ENCODE results near the gene CELA1.

The CELA1 gene

DNA sequence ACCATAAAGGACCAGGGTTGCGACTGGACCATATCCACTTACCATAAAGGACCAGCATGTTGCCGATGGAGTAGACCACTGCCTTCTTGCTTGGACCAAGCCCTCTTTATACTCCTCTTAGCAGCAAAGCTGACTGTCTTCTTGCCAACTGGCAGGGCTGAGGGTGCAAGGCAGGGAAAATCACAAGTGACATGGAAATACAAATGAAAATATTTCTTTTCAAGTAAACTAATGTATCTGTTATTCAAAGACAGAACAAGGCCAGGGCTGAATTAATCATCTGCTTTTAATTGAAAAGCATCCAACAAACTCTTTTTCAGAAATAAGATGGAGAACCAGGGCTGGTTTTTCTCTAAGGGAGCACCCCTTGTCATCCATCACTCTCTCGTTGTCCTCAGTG lies at the start of gene CELA1:
CELA1 (minus strand) TSS at position 99 of the 400 bp plus-strand sequence; CDS start at position 58, 41 bp downstream.
- no peak for DNase-seq

DNA sequence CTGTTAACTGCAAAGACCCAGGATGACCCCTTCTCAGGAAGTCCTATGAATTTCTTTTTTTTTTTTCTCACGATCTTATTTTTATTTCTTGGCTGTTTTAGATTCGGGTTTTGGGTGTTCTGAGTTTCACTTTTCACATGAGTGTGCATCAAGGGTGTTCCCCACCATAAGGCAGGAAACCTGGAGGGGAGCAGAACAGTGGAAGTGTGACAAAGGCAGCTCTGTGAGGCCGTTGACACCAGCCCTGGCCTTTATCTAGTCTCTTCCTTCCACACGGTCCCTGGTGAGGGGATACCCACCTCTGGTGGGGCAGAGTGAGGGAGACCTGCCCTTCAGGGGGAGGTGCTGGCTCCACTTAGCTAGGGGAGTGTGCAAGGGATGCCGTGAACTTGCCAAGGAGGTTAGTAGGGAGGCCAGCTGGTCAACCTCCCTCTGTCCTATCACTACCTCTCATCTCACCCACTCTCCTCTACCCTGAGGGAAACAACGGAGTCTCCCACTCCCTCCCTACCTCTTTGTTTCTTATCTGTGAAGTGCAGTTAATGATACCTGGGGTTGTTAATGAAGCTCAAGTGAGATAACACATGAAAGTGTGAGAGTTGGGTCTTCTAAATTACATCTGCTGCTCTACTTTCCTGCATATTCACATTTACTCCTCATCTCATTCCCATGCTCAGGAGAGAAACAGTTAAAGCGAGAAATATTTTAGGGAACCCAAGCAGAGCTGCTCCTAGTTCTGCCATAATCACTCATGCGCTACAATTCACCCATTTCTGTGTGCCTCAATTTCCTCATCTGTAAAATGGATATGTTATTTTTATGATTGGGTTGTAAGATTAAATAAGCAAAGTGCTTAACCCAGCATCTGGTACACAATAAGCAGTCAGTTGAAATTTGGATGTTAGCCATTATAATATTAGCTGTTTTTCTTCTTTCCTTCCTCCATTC lies 49.1 kb upstream of the CELA1 start:
- DNase-seq: peak; percentile 47

GRCh38 chr12:51393676-51394545 lies 47.4 kb upstream of the CELA1 start:
- peak; percentile 95 for DNase-seq

- peak; percentile 86 for DNase-seq
These were observed 46.2 kb upstream of the CELA1 start for GRCh38 chr12:51392556-51393237.

DNA sequence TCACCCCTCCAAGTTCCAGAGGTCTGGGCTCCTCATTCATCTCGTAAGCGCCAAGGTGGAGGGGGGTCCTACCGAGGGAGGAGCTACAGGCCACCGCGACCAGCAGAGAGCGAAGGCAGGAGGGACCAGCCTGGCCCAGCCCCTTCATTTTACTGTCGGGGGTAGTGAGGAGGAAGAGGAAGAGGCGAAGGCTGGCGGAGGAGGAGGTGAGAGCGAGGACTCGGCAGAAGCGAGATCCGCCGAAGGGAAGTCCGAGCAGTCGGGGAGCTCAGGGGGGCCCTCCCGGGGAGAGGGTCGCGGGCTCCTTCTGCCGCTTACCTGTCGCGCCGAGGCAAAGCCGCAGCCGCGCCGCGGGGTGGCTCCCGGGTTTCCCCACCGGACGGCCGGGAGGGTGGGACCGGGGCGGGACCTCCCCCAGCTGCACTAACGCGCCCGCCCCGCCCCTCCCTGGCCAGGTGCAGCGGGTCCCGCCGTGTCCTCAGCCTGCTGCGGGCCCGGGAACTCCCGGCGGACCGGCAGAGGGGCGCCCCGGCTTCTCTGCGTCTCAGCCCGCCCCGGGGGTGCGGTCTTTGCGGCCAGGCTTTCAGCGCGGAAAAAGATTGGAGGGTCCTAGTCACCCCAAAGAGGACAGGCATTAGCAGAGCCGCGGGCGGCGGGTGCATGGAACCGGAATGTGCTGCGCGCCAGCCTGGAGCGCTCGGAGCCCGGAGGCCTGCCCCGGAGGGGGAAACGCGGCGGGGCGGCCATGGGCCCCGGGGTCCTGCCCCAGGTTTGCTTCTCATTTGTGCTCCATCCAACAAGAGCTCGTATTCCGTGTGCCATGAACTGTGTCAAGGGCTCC lies 45.0 kb upstream of the CELA1 start, which contains the start of gene GALNT6:
GALNT6 (minus strand) TSS at position 124 of the 841 bp plus-strand sequence. CDS start 11,625 bp downstream, outside the sequence.
- peak; percentile 63 for DNase-seq

- peak; percentile 90 for DNase-seq
These were observed 44.4 kb upstream of the CELA1 start for GRCh38 chr12:51390891-51391282.

DNA sequence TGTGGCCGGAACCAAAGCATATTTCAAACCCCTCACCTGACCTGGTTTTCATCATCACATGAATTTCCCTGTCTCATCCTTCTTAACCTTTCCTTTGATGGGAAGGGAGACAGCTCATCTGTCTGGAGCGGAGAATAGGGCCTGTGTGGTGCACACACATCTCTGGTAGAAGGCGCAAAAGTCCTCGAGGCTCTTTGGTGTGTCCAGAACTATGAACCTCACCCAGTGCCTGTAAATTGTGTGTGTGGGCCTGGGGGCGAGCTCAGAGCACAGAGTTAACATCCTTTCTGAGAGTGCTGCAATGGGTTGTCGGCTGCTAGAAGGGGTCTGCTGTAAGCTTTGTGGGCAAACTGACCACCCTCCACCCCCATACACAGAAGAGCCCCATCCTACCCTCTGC lies 44.0 kb upstream of the CELA1 start:
- DNase-seq: peak; percentile 44

GRCh38 chr12:51389302-51389999 lies 43.0 kb upstream of the CELA1 start:
- peak; percentile 92 for DNase-seq

DNA sequence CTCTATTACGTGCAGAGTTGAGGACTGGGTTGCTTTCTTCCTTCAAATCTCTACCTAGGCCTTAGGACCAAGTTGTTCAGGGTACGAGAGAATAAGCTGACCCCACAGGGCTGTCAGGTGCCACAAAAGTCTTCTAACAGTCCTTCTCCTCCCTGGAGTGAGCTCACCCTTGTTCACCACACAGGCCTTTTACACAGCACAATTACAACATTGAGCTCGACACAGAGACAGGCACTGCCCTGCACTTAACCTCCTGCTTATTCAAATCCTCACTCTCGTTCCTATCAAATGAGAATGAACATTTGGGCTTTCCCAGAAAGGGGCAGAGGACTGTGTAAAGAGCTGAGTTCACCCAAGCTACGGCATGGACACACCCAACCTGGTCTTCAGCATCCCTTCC lies 42.4 kb upstream of the CELA1 start:
- DNase-seq: peak; percentile 51

DNA sequence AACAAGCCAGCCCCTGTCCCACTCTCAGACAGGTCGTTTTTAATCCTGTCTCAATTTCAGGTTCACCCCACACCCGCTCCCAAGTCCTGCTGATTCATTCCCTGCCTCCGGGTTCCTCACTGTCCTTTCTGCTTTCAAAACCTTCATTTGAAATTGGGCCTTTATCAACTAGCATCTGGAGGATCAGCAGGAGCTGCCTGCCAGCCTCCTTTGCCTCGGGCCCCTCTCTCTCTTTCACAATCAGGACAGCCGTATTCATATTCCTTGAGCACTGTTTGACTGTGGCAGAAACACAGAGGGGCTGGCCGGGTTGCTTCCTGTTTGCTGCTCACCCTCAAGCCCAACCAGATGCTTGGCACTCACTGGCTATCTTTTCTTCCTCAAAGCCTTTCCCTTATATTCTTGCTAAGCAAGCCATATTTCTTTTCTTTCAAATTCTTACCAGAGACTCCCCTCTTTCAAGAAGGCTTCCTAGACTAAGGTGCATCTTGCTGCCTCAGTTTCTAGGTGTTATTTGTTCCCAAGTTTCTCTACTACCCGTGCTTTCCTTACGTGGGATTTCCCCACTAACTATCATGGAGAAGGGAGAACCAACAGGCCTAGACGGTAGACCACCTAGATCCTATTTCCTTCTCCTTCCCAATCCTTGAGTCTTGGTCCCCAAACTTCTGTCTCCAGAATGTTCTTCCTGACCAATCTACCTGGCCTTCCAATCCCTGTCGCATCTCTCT lies 41.8 kb upstream of the CELA1 start:
- peak; percentile 61 for DNase-seq

- no peak for DNase-seq
These were observed 39.9 kb upstream of the CELA1 start for GRCh38 chr12:51386351-51386750.

DNA sequence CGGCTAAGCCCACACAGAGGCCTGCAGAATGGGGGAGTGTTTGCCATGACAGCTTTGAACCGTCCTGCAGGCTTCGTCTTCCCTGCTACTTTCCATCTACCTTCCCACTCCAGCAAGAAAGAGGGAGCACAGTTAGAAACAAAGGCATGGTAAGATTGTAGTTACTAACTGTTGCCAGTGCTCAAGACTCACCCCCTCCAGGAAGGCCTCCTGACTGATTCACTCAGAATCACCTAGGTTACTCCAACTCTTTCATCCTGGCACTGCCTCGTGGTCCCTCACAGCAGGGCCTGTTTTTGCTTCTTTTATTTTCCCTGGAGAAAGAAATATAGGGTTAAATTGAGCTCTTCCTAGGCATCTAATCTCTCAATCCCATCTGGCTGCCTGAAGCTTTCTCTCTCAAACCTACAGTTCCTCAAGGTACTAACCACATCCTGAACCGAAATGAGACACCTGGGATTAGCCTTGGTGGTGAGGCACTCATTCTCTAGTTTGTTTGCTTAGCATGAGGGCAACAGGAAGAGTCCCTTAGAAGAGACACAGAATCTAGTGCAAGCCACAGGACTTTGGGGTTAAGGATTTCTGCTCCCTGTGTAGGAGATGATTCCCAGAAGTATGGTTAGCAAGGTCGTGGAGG lies 36.9 kb upstream of the CELA1 start:
- DNase-seq: no peak

DNA sequence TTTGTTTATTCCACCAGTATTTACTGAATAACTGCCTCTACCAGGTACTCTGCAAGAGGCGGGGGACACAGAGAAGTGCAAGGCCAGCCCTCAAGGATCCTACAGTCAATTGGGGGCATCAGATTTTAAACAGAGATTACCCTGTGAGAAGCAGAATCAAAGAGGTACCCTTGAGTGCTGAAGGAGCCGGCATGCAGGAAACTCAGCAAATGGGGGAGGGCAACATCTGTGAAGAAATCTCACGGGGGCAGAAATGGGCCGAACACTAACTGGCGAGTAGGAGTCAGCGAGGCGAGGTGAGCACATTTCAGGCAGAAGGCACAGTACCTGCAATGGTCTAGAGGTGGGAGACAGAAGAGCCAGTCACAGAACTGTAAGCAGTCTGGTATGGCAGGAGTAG lies 35.7 kb upstream of the CELA1 start:
- DNase-seq: no peak

GRCh38 chr12:51381226-51382079 lies 35.0 kb upstream of the CELA1 start:
- no peak for DNase-seq

DNA sequence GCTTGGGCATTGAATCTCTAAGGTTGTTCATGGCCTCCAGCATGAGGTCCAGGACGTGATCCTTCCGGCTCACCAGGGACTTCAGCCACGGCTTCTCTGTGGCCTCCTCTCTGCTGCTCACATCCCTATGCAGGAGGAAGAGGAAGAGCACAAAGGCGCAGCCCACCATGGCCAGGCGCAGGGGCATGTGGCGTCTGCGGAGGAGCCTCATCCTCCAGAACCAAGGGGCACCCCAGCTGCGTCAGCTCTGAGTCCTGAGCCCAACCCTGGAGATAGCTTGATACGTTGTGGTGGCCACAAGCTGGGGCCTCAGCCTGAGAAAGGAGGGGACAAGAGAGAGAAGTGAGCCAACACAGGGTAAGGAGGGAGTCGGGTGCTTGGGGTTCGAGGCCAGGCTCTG lies 33.1 kb upstream of the CELA1 start:
- DNase-seq: no peak

- no peak for DNase-seq
These were observed 32.3 kb upstream of the CELA1 start for GRCh38 chr12:51378749-51379148.

- DNase-seq: no peak
These were observed 30.9 kb upstream of the CELA1 start for GRCh38 chr12:51377099-51377984.

DNA sequence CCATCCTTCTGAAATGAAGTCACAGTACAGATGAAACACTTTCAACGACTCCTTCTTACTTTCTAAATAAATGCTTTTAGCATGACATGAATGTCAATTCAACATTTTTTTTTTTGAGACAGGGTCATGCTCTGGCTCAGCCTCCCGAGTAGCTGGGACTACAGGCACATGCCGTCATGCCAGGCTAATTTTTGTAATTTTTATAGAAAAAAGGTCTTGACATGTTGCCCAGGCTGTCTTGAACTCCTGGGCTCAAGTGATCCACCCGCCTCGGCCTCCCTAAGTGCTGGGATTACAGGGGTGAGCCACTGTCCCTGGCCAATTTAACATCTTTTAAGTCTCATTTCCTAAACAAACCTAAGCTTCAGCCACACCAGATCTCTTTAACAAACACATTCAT lies 28.4 kb upstream of the CELA1 start:
- DNase-seq: no peak
